ENCODE measurements around the gene CHEK1. TPM values are rescaled to one million over a fixed set of nuclear protein-coding genes. Genes with fewer than 3 reads are reported as not detected.

Gene CHEK1
- total and polyA plus RNA-seq, 8 donors: 14.4 to 31.4 (median 20.2) TPM

- Histone ChIP-seq H3K9me3 (no peaks in the 10 kb centered on the region), H3K36me3 (peaks cover 0 to 47% of the 10 kb centered on the region in 2 donors), H3K4me1 (no peaks in the 10 kb centered on the region), H3K27me3 (no peaks in the 10 kb centered on the region), H3K4me3 (no peak overlapping the region), H3K27ac (no peak overlapping the region)
- no peak for ATAC-seq
- DNase-seq: no peak
- TF ChIP-seq CTCF (IDR thresholded peaks at IDR 0.05): no peak
- intact Hi-C loops (cut with DNase I): no loop called here
Measured at GRCh38 chr11:125585487-125585886, 39.5 kb upstream of the CHEK1 start.

GRCh38 chr11:125586623-125587022, 38.3 kb upstream of the CHEK1 start:
- Histone ChIP-seq H3K27me3 (no peaks in the 10 kb centered on the region), H3K4me3 (no peak overlapping the region), H3K27ac (no peak overlapping the region), H3K36me3 (peaks cover 0 to 36% of the 10 kb centered on the region in 2 donors), H3K4me1 (peaks cover 0 to 8% of the 10 kb centered on the region in 2 donors), H3K9me3 (no peaks in the 10 kb centered on the region)
- intact Hi-C loops (cut with DNase I): no loop called here
- ATAC-seq (no peak), DNase-seq (no peak)
- no peak for TF ChIP-seq CTCF (IDR thresholded peaks at IDR 0.05)

- ATAC-seq (no peak), DNase-seq (no peak)
- peaks cover 0 to 27% of the 10 kb centered on the region in 2 donors for H3K36me3 ChIP-seq
- TF ChIP-seq CTCF (IDR thresholded peaks at IDR 0.05): no peak
- intact Hi-C loops (cut with DNase I): no loop called here
- H3K27ac ChIP-seq: no peak overlapping the region
- peaks cover 0 to 8% of the 10 kb centered on the region in 2 donors for H3K4me1 ChIP-seq
- no peaks in the 10 kb centered on the region for H3K9me3 ChIP-seq
- no peaks in the 10 kb centered on the region for H3K27me3 ChIP-seq
- no peak overlapping the region for H3K4me3 ChIP-seq
Measured at GRCh38 chr11:125587480-125587879, 37.5 kb upstream of the CHEK1 start.

GRCh38 chr11:125588505-125588904, 36.5 kb upstream of the CHEK1 start:
- Histone ChIP-seq H3K27me3 (no peaks in the 10 kb centered on the region), H3K9me3 (no peaks in the 10 kb centered on the region), H3K4me1 (peaks cover 3 to 12% of the 10 kb centered on the region in 2 donors), H3K36me3 (peaks cover 0 to 17% of the 10 kb centered on the region in 2 donors), H3K27ac (no peak overlapping the region), H3K4me3 (no peak overlapping the region)
- no peak for TF ChIP-seq CTCF (IDR thresholded peaks at IDR 0.05)
- DNase-seq: no peak
- ATAC-seq: no peak
- intact Hi-C loops (cut with DNase I): no loop called here

- no peak for TF ChIP-seq CTCF (IDR thresholded peaks at IDR 0.05)
- peaks cover 0 to 8% of the 10 kb centered on the region in 2 donors for H3K36me3 ChIP-seq
- H3K27ac ChIP-seq: peak overlapping the region; percentile 94 to 98
- H3K4me1 ChIP-seq: peaks cover 5 to 35% of the 10 kb centered on the region in 2 donors
- no peaks in the 10 kb centered on the region for H3K27me3 ChIP-seq
- peak overlapping the region; percentile 47 to 95 for H3K4me3 ChIP-seq
- no peaks in the 10 kb centered on the region for H3K9me3 ChIP-seq
- intact Hi-C loops (cut with DNase I): no loop called here
- DNase-seq (peak in 3 of 4 donors; percentile 31 to 84 (median 50)), ATAC-seq (peak; percentile 34)
Measured at GRCh38 chr11:125591649-125592304, 33.2 kb upstream of the CHEK1 start.
